K562 (cell line): ENCODE results near the gene ANAPC2. TPM values are rescaled to one million over a fixed set of nuclear protein-coding genes. Genes with fewer than 3 reads are reported as not detected.

Source experiments
- ATF4 ChIP-seq: fragments of 450-650 bp; formaldehyde crosslinking; IDR thresholded peaks from 2 replicates; pipeline ENCODE4 v1.4.0; 2022; ENCODE audit warnings: mild to moderate bottlenecking, moderate library complexity
- CC2D1A ChIP-seq: fragments of 450-650 bp; IDR thresholded peaks from 2 replicates; pipeline ENCODE4 v1.6.1; 2017; ENCODE audit warnings: mild to moderate bottlenecking
- ESRRA ChIP-seq: fragments of 450-650 bp; IDR thresholded peaks from 2 replicates; pipeline ENCODE4 v1.6.1; 2014; ENCODE audit warnings: low read depth, mild to moderate bottlenecking, moderate library complexity, borderline replicate concordance
- KAT8 ChIP-seq: fragments of 450-650 bp; IDR thresholded peaks from 2 replicates; pipeline ENCODE4 v1.6.1; 2016; ENCODE audit warnings: low read depth, mild to moderate bottlenecking
- MAZ ChIP-seq, 2 experiments: fragments of 450-650 bp in 1 of 2; sonication (generic) in 1 of 2; formaldehyde crosslinking; IDR thresholded peaks in 1 of 2; conservative IDR thresholded peaks in 1 of 2; 2 replicates each; pipeline versions ENCODE4 v1.4.0 to v1.5.0; 2020; ENCODE audit warnings: mild to moderate bottlenecking in 1 of 2, missing genetic modification reagents in 1 of 2
- PHB2 ChIP-seq: fragments of 450-650 bp; IDR thresholded peaks from 2 replicates; pipeline ENCODE4 v1.6.1; 2017; ENCODE audit warnings: low read depth
- RBM17 ChIP-seq: fragments of 200-400 bp; formaldehyde crosslinking; IDR thresholded peaks from 2 replicates; pipeline ENCODE4 v1.6.1; 2017; ENCODE audit warnings: low read depth, mild to moderate bottlenecking, low read length, borderline replicate concordance
- SMAD4 ChIP-seq: fragments of 250-450 bp; sonication (Bioruptor Pico); conservative IDR thresholded peaks from 2 replicates; pipeline ENCODE4 v1.8.0; 2021; ENCODE audit warnings: inconsistent platforms, mild to moderate bottlenecking, moderate library complexity
- SP1 ChIP-seq: sonication (generic); formaldehyde crosslinking; IDR thresholded peaks from 2 replicates; pipeline ENCODE4 v1.8.1; 2022; ENCODE audit warnings: mild to moderate bottlenecking, missing genetic modification reagents
- TBL1XR1 ChIP-seq, 2 experiments: IDR thresholded peaks; 2 replicates each; pipeline ENCODE4 v1.6.1; 2012; ENCODE audit warnings: improper control_type of control experiment in 2 of 2, low read length in 2 of 2, mild to moderate bottlenecking in 1 of 2
- TEAD1 ChIP-seq, 2 experiments: fragments of 450-650 bp in 1 of 2; sonication (generic) in 1 of 2; formaldehyde crosslinking; IDR thresholded peaks; 2 replicates each; pipeline versions ENCODE4 v1.4.0 to v1.8.0; 2020 to 2022; ENCODE audit warnings: mild to moderate bottlenecking in 2 of 2, missing genetic modification reagents in 1 of 2
- ZNF324 ChIP-seq: fragments of 250-450 bp; sonication (Bioruptor Pico); IDR thresholded peaks from 2 replicates; pipeline ENCODE4 v1.4.0; 2020; ENCODE audit warnings: mild to moderate bottlenecking
- ZNF436 ChIP-seq: fragments of 250-450, 450-650 bp; sonication (Bioruptor Pico); formaldehyde crosslinking; IDR thresholded peaks from 2 replicates; pipeline ENCODE4 v1.7.0; 2020; ENCODE audit warnings: mild to moderate bottlenecking
- ZNF695 ChIP-seq: fragments of 450-650 bp; formaldehyde crosslinking; IDR thresholded peaks from 2 replicates; pipeline ENCODE4 v1.4.0; 2020; ENCODE audit warnings: mild to moderate bottlenecking, moderate library complexity
- ZNF699 ChIP-seq: fragments of 250-450 bp; sonication (Bioruptor Pico); IDR thresholded peaks from 2 replicates; pipeline ENCODE4 v1.8.0; 2021; ENCODE audit warnings: mild to moderate bottlenecking, moderate library complexity; ENCODE audit not compliant: insufficient replicate concordance
- polyA plus RNA-seq, 8 experiments: library from polyadenylated mRNA; depleted of rRNA in 4 of 8; stranded (reverse) in 5 of 8; unstranded in 3 of 8; fragments of >200 nt; fragmentation: Nextera tagmentation in 2 of 8; fragmentation: Illumina TruSeq in 1 of 8; extraction: Ambion mirVana in 2 of 8; extraction: Trizol in 1 of 8; gene quantifications; 2 replicates each; pipeline versions ENCODE4 v1.2.1 to v1.2.3, GENCODE V29; 2011 to 2014; ENCODE audit warnings: inconsistent platforms in 1 of 8, missing spikeins in 1 of 8
- total RNA-seq, 7 experiments: library from RNA; depleted of rRNA in 6 of 7; stranded (reverse); fragments of >200 nt in 6 of 7; fragmentation: Illumina TruSeq in 2 of 7; extraction: Trizol in 2 of 7; gene quantifications; 2 replicates each; pipeline versions ENCODE4 v1.2.1 to v1.2.3, GENCODE V29; 2011 to 2021; ENCODE audit warnings: low replicate concordance in 1 of 7
- TF ChIP-seq, protein P1 (sequence below): sonication (generic); formaldehyde crosslinking; IDR thresholded peaks from 2 replicates; pipeline ENCODE4 v1.9.0; 2022; ENCODE audit warnings: mild to moderate bottlenecking, missing genetic modification reagents
- TF ChIP-seq, protein P2 (sequence below), 2 experiments: IDR thresholded peaks; 2 replicates each; pipeline ENCODE4 v1.6.1; 2012; ENCODE audit warnings: improper control_type of control experiment in 2 of 2, low read depth in 2 of 2, low read length in 2 of 2, borderline replicate concordance in 1 of 2

ANAPC2 gene
- total and polyA plus RNA-seq, 9 of the 15 experiments (the other 6 are each of a cell fraction or from before 2014, with no cell fraction given): 0.11 to 56.5 (median 17.1) TPM; not detected in 1

DNA sequence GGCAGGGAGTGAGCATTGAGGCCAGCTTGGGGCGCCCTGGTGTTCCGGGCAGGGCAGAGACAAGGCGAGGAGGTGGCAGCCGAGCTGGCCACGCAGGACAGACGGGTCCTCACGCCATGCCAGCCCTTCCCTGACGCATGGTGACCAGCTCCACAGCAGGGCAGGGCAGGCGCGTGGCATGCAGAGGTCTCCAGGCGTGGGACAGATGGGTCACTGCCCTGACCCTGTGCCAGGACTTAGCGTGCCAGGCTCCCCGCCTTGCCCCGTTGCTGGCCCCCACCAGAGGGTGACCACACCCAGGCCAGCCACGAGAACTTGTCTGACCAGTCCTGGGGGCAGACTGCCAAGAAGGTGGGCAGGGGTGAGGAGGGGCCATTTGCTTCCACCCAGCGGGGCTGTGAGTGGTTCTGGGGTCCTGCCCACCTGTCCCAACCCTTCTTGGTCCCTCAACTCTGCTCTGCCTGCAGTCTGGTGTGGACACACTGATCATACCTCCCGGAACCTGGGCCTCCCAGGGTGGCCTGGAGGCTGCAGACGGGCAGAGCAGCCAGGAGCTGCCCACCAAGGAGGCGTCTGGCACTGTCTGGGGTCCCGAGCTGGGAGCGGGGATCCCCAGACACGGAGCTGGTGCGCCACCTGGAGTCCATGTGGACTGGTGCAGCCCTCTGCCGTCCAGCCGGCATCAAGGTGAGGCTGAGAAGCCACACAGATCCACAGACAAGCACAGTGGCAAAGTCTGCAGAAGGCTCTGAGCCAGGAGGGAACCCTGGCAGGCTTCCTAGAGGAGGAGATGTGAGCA lies 38.9 kb upstream of the ANAPC2 start, which contains the start of gene RNF224 (continued):
- peak; percentile 85 for TF ChIP-seq CC2D1A
- TF ChIP-seq ZNF436 (CRISPR knock-in tag): peak; percentile 54; the same call in 1 of the 2 replicates
- TF ChIP-seq KAT8: no peak
- TF ChIP-seq TEAD1 (CRISPR knock-in tag; IDR thresholded peaks at IDR 0.05): 0 out of 4 replicates have a peak, but pooled peaks of 1 of the 2 experiments have one; percentile 12
- TF ChIP-seq ESRRA: peak; percentile 34; the same call in 1 of the 2 replicates
- peak; percentile 68 for TF ChIP-seq SMAD4 (CRISPR knock-in tag)
- TF ChIP-seq MAZ (CRISPR knock-in tag; conservative IDR thresholded peaks at IDR 0.05 in 1 of 2, IDR thresholded peaks at IDR 0.05 in 1 of 2): peak; percentile 39 to 73; a peak in 3 of 4 replicates
- no peak for TF ChIP-seq ZNF695 (CRISPR knock-in tag)
- TF ChIP-seq, protein P1, sequence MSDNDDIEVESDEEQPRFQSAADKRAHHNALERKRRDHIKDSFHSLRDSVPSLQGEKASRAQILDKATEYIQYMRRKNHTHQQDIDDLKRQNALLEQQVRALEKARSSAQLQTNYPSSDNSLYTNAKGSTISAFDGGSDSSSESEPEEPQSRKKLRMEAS (CRISPR knock-in tag): peak; percentile 27; the same call in 1 of the 2 replicates
- TF ChIP-seq ATF4: peak; percentile 26; the same call in 1 of the 2 replicates
- TF ChIP-seq ZNF324: no peak
- no peak for TF ChIP-seq ZNF699 (CRISPR knock-in tag)
- TF ChIP-seq, protein P2, sequence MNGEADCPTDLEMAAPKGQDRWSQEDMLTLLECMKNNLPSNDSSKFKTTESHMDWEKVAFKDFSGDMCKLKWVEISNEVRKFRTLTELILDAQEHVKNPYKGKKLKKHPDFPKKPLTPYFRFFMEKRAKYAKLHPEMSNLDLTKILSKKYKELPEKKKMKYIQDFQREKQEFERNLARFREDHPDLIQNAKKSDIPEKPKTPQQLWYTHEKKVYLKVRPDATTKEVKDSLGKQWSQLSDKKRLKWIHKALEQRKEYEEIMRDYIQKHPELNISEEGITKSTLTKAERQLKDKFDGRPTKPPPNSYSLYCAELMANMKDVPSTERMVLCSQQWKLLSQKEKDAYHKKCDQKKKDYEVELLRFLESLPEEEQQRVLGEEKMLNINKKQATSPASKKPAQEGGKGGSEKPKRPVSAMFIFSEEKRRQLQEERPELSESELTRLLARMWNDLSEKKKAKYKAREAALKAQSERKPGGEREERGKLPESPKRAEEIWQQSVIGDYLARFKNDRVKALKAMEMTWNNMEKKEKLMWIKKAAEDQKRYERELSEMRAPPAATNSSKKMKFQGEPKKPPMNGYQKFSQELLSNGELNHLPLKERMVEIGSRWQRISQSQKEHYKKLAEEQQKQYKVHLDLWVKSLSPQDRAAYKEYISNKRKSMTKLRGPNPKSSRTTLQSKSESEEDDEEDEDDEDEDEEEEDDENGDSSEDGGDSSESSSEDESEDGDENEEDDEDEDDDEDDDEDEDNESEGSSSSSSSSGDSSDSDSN (IDR thresholded peaks at IDR 0.05; ENCODE audit: borderline replicate concordance in 1 of 2, low read depth in 2 of 2, low read length in 2 of 2): 0 out of 4 replicates have a peak, but pooled peaks of 1 of the 2 experiments have one; percentile 25
- peak; percentile 57; the same call in 1 of the 2 replicates for TF ChIP-seq SP1 (CRISPR knock-in tag)
- TF ChIP-seq PHB2: no peak
- no peak for TF ChIP-seq RBM17
- 0 out of 4 replicates have a peak, but pooled peaks of 1 of the 2 experiments have one; percentile 34 for TF ChIP-seq TBL1XR1 (IDR thresholded peaks at IDR 0.05; ENCODE audit: low read length in 2 of 2)
